Osteocyte (in vitro differentiated cells): ENCODE data around the gene VWC2L. TPM values are rescaled to one million over a fixed set of nuclear protein-coding genes. Genes with fewer than 3 reads are reported as not detected.

Source experiments
- DNase-seq: peaks from one replicate; pipeline ENCODE4 v3.0.0; 2021; ENCODE audit warnings: mixed read lengths; ENCODE audit not compliant: unreplicated experiment; ENCODE audit errors: extremely low spot score
- H3K27ac Mint-ChIP-seq: one replicate; pipeline ENCODE4 v1.8.0; 2021; ENCODE audit warnings: mild to moderate bottlenecking, mixed read lengths; ENCODE audit not compliant: unreplicated experiment
- H3K27me3 Mint-ChIP-seq: one replicate; pipeline ENCODE4 v1.8.0; 2021; ENCODE audit warnings: mixed read lengths; ENCODE audit not compliant: unreplicated experiment
- H3K36me3 Mint-ChIP-seq: one replicate; pipeline ENCODE4 v1.8.0; 2021; ENCODE audit warnings: mixed read lengths; ENCODE audit not compliant: unreplicated experiment
- H3K4me1 Mint-ChIP-seq: one replicate; pipeline ENCODE4 v1.8.0; 2021; ENCODE audit warnings: mixed read lengths; ENCODE audit not compliant: unreplicated experiment
- H3K4me3 Mint-ChIP-seq: one replicate; pipeline ENCODE4 v1.8.0; 2021; ENCODE audit warnings: mild to moderate bottlenecking, moderate library complexity, mixed read lengths; ENCODE audit not compliant: unreplicated experiment
- H3K9me3 Mint-ChIP-seq: one replicate; pipeline ENCODE4 v1.8.0; 2021; ENCODE audit warnings: mixed read lengths; ENCODE audit not compliant: unreplicated experiment
- CTCF ChIP-seq: fragments of 200-600 bp; sonication (generic); IDR thresholded peaks from 2 replicates; pipeline ENCODE4 v1.5.0; 2021; ENCODE audit warnings: antibody characterized with exemption, mild to moderate bottlenecking, moderate library complexity
- total RNA-seq: library from RNA; stranded (reverse); gene quantifications from 2 replicates; pipeline ENCODE4 v1.2.1, GENCODE V29; 2021

VWC2L gene
- total RNA-seq, 1 donor from 2014 or later, result not detected

- no peaks in the 10 kb centered on the region for H3K36me3 Mint-ChIP-seq
- H3K4me3 Mint-ChIP-seq, result no peak overlapping the region
- H3K4me1 Mint-ChIP-seq, result peaks cover 8% of the 10 kb centered on the region
- no peak overlapping the region for H3K27ac Mint-ChIP-seq
- H3K27me3 Mint-ChIP-seq, result no peaks in the 10 kb centered on the region
- TF ChIP-seq CTCF, result no peak
- H3K9me3 Mint-ChIP-seq, result no peaks in the 10 kb centered on the region
- DNase-seq, result no peak
Observed at GRCh38 chr2:214604861-214605260, 194.0 kb downstream of the VWC2L start.

- Mint-ChIP-seq H3K4me1 (peaks cover 8% of the 10 kb centered on the region), H3K27ac (no peak overlapping the region), H3K9me3 (no peaks in the 10 kb centered on the region), H3K4me3 (no peak overlapping the region), H3K36me3 (no peaks in the 10 kb centered on the region), H3K27me3 (no peaks in the 10 kb centered on the region)
- DNase-seq, result no peak
- no peak for TF ChIP-seq CTCF
Observed at GRCh38 chr2:214607051-214607450, 196.2 kb downstream of the VWC2L start.

- no peak overlapping the region for H3K4me3 Mint-ChIP-seq
- no peak overlapping the region for H3K27ac Mint-ChIP-seq
- no peaks in the 10 kb centered on the region for H3K4me1 Mint-ChIP-seq
- peaks cover 14% of the 10 kb centered on the region for H3K9me3 Mint-ChIP-seq
- no peaks in the 10 kb centered on the region for H3K27me3 Mint-ChIP-seq
- no peak for TF ChIP-seq CTCF
- DNase-seq, result no peak
- no peaks in the 10 kb centered on the region for H3K36me3 Mint-ChIP-seq
Observed at GRCh38 chr2:214611015-214611414, 200.2 kb downstream of the VWC2L start.

GRCh38 chr2:214624166-214624760, 213.4 kb downstream of the VWC2L start:
- DNase-seq, result no peak
- Mint-ChIP-seq H3K4me1 (no peaks in the 10 kb centered on the region), H3K9me3 (no peaks in the 10 kb centered on the region), H3K27ac (no peak overlapping the region), H3K27me3 (no peaks in the 10 kb centered on the region), H3K4me3 (no peak overlapping the region), H3K36me3 (no peaks in the 10 kb centered on the region)
- no peak for TF ChIP-seq CTCF

GRCh38 chr2:214628091-214628490, 217.2 kb downstream of the VWC2L start:
- H3K36me3 Mint-ChIP-seq, result no peaks in the 10 kb centered on the region
- H3K27me3 Mint-ChIP-seq, result no peaks in the 10 kb centered on the region
- no peak overlapping the region for H3K27ac Mint-ChIP-seq
- no peak for DNase-seq
- peaks cover 11% of the 10 kb centered on the region for H3K4me1 Mint-ChIP-seq
- TF ChIP-seq CTCF, result no peak
- no peak overlapping the region for H3K4me3 Mint-ChIP-seq
- no peaks in the 10 kb centered on the region for H3K9me3 Mint-ChIP-seq
